Measurements from ENCODE around the gene RRP36.

DNA sequence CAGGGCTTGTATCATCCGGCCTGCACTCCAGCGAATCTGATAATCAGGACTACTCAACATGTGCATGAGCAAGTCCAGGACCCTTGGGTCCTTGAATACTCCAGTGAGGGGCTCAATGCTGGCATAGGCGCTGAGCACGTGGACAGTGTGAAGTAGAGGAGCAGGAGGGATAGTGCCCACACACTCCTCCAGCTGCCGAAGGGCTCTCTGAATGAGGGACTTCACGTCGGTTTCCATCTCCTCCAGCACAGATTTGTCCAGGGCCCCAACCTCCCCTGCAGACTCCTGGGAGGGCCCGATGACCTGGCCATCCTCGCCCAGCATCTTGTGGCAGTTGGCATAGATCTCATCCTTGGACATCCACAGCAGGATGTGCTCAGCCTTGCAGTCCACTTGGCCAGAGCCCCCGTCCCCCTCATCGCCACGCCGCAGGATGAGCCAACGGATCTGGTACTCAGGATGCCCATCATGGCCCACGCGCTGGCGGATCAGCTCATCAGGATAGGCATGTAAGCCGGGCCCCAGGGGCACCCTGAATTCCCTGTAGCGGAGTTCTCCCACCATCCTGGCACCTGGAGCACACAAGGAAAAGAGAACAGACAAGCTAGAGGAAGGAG lies 30.9 kb downstream of the RRP36 start:
- TF ChIP-seq YY1 (IDR thresholded peaks at IDR 0.05; ENCODE audit: low read depth): no peak
- no peak for TF ChIP-seq CTCF (IDR thresholded peaks at IDR 0.05)
- TF ChIP-seq TCF12 (IDR thresholded peaks at IDR 0.05): no peak
- TF ChIP-seq FOXM1 (IDR thresholded peaks at IDR 0.05; ENCODE audit: low read depth): no peak

Measured in SK-N-SH (cell line).